Stomach smooth muscle (tissue), 2 donors: ENCODE results near the gene PIGP.

ENCODE experiments used
- H3K27ac ChIP-seq: one replicate; pipeline ENCODE4 v1.7.0; 2013; ENCODE audit warnings: mild to moderate bottlenecking, low read length, inconsistent platforms
- H3K27me3 ChIP-seq, 2 donors: one replicate each; pipeline ENCODE4 v1.7.0; 2013; ENCODE audit warnings: low read length in 2 of 2; ENCODE audit not compliant: insufficient read depth in 2 of 2, control insufficient read depth in 1 of 2
- H3K36me3 ChIP-seq, 2 donors: one replicate each; pipeline ENCODE4 v1.7.0; 2013; ENCODE audit warnings: low read length in 2 of 2; ENCODE audit not compliant: control insufficient read depth in 2 of 2, insufficient read depth in 2 of 2
- H3K4me1 ChIP-seq: one replicate; pipeline ENCODE4 v1.7.0; 2013; ENCODE audit warnings: low read length; ENCODE audit not compliant: control insufficient read depth, insufficient read depth
- H3K4me3 ChIP-seq, 2 donors: one replicate each; pipeline ENCODE4 v1.7.0; 2013; ENCODE audit warnings: low read length in 2 of 2
- H3K9ac ChIP-seq, 2 donors: one replicate each; pipeline ENCODE4 v1.7.0; 2013; ENCODE audit warnings: low read length in 2 of 2, mild to moderate bottlenecking in 1 of 2
- H3K9me3 ChIP-seq, 2 donors: one replicate each; pipeline ENCODE4 v1.7.0; 2013; ENCODE audit warnings: low read length in 2 of 2; ENCODE audit not compliant: control insufficient read depth in 2 of 2
- donor health status: healthy.
- donor health status: Pancreatic carcinoma.

Gene PIGP

DNA sequence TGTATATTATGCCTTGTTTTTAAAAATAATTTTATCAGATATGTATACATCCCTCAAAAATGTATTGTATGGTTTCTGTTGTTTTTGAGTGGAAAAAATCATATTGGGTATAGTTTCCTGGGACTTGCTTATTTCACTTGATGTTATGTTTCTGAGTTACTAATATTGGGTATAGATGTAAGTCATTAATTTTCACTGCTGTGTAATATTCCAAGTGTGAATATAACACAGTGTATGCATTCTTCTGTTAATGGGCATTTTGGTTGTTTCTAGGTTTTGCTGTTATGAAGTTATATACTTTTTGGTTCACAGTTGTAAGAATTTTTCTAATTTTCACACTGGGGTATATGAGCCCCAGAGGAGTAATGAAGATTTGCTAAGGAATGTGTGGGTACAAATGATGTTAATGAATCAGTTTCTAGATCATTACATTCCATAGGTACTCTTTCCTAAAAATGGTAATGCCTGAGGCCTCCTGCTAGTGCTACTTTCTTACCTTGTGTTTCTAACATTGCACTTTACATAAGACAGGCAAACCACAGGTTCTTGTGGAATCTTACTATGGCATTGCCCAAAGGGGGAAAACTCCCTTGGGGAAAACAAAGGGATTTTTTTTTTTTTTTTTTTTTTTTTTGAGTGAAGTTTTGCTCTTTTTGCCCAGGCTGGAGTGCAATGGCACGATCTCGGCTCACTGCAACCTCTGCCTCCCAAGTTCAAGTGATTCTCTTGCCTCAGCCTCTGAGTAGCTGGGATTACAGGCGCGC lies 3.4 kb upstream of the PIGP start:
- Histone ChIP-seq H3K4me3 (no peak overlapping the region), H3K4me1 (peaks cover 7% of the 10 kb centered on the region), H3K27ac (no peak overlapping the region), H3K27me3 (no peaks in the 10 kb centered on the region), H3K9ac (no peak overlapping the region), H3K36me3 (no peaks in the 10 kb centered on the region), H3K9me3 (no peaks in the 10 kb centered on the region)

DNA sequence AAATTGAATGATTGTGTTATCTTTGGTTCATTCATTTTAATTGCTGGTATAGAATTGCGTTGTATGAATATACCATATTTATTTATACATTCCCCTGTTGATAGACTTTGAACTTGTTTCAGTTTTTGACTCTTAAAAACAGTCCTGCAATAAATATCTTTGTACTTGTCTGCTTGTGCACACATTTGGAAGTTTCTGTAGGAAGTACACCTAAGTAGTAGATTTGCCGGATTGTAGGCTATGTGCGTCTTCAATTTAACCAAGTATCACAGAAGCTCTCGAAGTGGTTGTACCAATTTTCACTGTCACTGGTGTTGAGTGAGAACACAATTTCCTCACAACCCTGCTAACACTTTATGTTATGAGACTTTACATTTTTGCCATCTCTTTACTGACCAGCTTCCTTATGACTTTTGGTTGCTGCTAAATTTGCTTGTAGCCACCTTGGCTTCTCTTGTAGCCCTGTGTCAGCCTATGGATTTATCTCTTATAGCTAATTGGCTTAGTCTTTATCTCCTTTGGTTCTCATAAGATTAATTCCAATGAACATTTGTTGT lies 2.4 kb upstream of the PIGP start:
- Histone ChIP-seq H3K36me3 (no peaks in the 10 kb centered on the region), H3K9ac (no peak overlapping the region), H3K4me1 (peaks cover 10% of the 10 kb centered on the region), H3K27ac (no peak overlapping the region), H3K9me3 (no peaks in the 10 kb centered on the region), H3K4me3 (no peak overlapping the region), H3K27me3 (no peaks in the 10 kb centered on the region)

- peak overlapping the region; percentile 74 to 84 for H3K9ac ChIP-seq
- peaks cover 10% of the 10 kb centered on the region for H3K4me1 ChIP-seq
- no peak overlapping the region for H3K27ac ChIP-seq
- no peaks in the 10 kb centered on the region for H3K27me3 ChIP-seq
- H3K4me3 ChIP-seq = peak overlapping the region; percentile 94 to 99
- no peaks in the 10 kb centered on the region for H3K36me3 ChIP-seq
- H3K9me3 ChIP-seq = no peaks in the 10 kb centered on the region
These were observed 1.7 kb upstream of the PIGP start for GRCh38 chr21:37074546-37074945.

- Histone ChIP-seq H3K9me3 (no peaks in the 10 kb centered on the region), H3K36me3 (no peaks in the 10 kb centered on the region), H3K4me3 (peak overlapping the region; percentile 94 to 99), H3K9ac (peak overlapping the region; percentile 74 to 84), H3K27ac (peak overlapping the region; percentile 80), H3K4me1 (peaks cover 10% of the 10 kb centered on the region), H3K27me3 (no peaks in the 10 kb centered on the region)
These were observed 1.3 kb upstream of the PIGP start for GRCh38 chr21:37074197-37074510.

- Histone ChIP-seq H3K36me3 (peaks cover 0 to 4% of the 10 kb centered on the region in 2 donors), H3K9ac (peak overlapping the region; percentile 74 to 84), H3K27ac (peak overlapping the region; percentile 80), H3K4me3 (peak overlapping the region; percentile 94 to 99), H3K9me3 (no peaks in the 10 kb centered on the region), H3K27me3 (no peaks in the 10 kb centered on the region), H3K4me1 (peaks cover 10% of the 10 kb centered on the region)
These were observed 736 bp upstream of the PIGP start for GRCh38 chr21:37073417-37074196.

DNA sequence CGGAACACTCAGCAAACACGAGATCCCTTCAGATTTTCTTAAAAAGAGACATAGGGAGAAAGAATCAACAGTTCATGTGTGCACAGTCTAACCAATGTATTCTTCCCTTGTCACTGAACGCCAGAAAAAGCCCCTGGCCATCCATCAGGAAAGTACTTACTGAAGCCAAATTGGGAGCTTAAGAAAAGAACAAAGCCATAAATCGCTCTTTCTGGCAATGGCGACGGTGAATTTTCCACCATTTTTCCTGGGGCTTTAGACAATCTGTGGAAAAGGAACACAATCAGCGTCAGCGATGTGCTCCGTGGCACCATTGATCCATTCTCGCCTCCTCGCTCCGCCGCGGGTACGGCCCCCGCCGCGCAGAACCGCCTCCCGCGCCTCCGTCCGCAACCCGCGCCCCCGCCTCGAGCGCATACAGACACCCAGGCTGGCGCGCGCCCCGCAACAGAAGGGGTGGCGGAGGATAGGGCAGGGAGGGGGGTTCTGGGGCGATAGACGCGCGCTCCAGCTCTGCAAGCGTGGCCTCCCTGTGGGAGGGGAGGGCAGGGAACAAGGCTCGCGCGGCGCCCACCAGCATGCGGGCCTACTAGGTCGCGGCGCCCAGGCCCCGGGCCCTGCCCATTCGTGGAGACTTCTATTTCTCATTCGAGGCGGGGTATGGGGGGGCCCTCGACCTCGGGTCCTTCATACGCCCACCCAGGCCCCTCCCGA lies 440 bp downstream of the PIGP start:
- Histone ChIP-seq H3K27me3 (no peaks in the 10 kb centered on the region), H3K9ac (peak overlapping the region; percentile 84 to 100), H3K4me1 (peaks cover 10% of the 10 kb centered on the region), H3K36me3 (peaks cover 0 to 7% of the 10 kb centered on the region in 2 donors), H3K9me3 (no peaks in the 10 kb centered on the region), H3K4me3 (peak overlapping the region; percentile 68 to 83), H3K27ac (peak overlapping the region; percentile 100)

- H3K27me3 ChIP-seq = no peaks in the 10 kb centered on the region
These were observed 1.2 kb downstream of the PIGP start for GRCh38 chr21:37071561-37072273.

DNA sequence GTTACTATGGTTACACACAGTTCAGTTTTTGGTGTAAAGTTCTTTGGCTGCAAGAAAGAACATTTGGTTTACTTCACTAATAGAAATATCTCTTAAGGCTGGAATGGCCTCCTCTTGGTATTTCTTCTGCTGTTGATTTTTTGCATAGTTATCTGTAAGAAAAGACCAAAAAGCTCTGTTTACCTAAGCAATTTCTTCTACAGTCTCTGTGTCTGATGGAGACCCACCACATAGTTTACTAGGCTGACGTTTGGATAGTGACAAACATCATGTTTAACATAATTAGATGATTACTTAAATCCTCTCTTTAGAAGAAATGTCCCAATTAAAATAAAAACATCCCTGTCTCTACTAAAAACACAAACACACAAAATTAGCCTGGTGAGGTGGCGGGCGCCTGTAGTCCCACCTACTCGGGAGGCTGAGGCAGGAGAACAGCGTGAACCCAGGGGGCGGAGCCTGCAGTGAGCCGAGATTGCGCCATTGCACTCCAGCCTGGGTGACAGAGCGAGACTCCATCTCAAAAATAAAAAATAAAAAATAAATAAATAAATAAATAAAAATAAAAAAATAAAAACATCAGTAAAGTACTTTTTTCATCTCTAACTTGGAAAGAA lies 7.2 kb downstream of the PIGP start:
- H3K9me3 ChIP-seq = no peaks in the 10 kb centered on the region
- H3K36me3 ChIP-seq = peaks cover 7% of the 10 kb centered on the region in 2 donors

More at GRCh38 chr21:37071561-37072273, 1.2 kb downstream of the PIGP start:
- Histone ChIP-seq H3K4me3 (peak overlapping the region; percentile 68 to 83), H3K9me3 (no peaks in the 10 kb centered on the region), H3K4me1 (peaks cover 10% of the 10 kb centered on the region), H3K9ac (peak overlapping the region; percentile 84 to 100), H3K36me3 (peaks cover 4 to 7% of the 10 kb centered on the region in 2 donors), H3K27ac (peak overlapping the region; percentile 100)

GRCh38 chr21:37064841-37065240 lies 8.0 kb downstream of the PIGP start:
- peaks cover 3% of the 10 kb centered on the region for H3K4me1 ChIP-seq
- H3K27ac ChIP-seq = no peak overlapping the region
- H3K36me3 ChIP-seq = peaks cover 7% of the 10 kb centered on the region in 2 donors
- H3K27me3 ChIP-seq = no peaks in the 10 kb centered on the region
- no peak overlapping the region for H3K9ac ChIP-seq
- no peaks in the 10 kb centered on the region for H3K9me3 ChIP-seq
- no peak overlapping the region for H3K4me3 ChIP-seq

More for the DNA sequence above, 7.2 kb downstream of the PIGP start:
- Histone ChIP-seq H3K27me3 (no peaks in the 10 kb centered on the region), H3K27ac (no peak overlapping the region), H3K4me1 (no peaks in the 10 kb centered on the region), H3K4me3 (no peak overlapping the region), H3K9ac (no peak overlapping the region)
